ENCODE data around the gene DRGX. TPM values are rescaled to one million over a fixed set of nuclear protein-coding genes. Genes with fewer than 3 reads are reported as not detected.

DRGX gene
- not detected for total RNA-seq

- H3K4me1 Mint-ChIP-seq: peaks cover 16% of the 10 kb centered on the region
- H3K9me3 Mint-ChIP-seq (ENCODE audit: low read depth): no peaks in the 10 kb centered on the region
- peak within 1 kb of the TSS; percentile 33 for H3K27ac Mint-ChIP-seq
- DNase-seq (no peak), ATAC-seq (no peak)
- no peak within 1 kb of the TSS for H3K4me3 Mint-ChIP-seq
- no peaks in the 10 kb centered on the region for H3K36me3 Mint-ChIP-seq
- CTCF ChIA-PET: interaction anchor here (1.0 kb wide), 1 partner anchor 12 kb away, joined by 3 read pairs; no protein-coding TSS in a partner anchor
- peaks cover 85% of the 10 kb centered on the region for H3K27me3 Mint-ChIP-seq
Observed at GRCh38 chr10:49395741-49396665, at the start of gene DRGX. Gene DRGX (minus strand): TSS chr10:49396089. CDS start chr10:49395440, 649 bp downstream.

GRCh38 chr10:49444349-49444748 lies 48.5 kb upstream of the DRGX start:
- CTCF ChIA-PET: no interaction called here
- no peak overlapping the region for H3K4me3 Mint-ChIP-seq

GRCh38 chr10:49442863-49443262 lies 47.0 kb upstream of the DRGX start:
- DNase-seq (no peak), ATAC-seq (no peak)
- Mint-ChIP-seq H3K36me3 (no peaks in the 10 kb centered on the region), H3K27me3 (no peaks in the 10 kb centered on the region), H3K27ac (no peak overlapping the region), H3K4me3 (no peak overlapping the region), H3K9me3 (ENCODE audit: low read depth) (no peaks in the 10 kb centered on the region), H3K4me1 (peaks cover 27% of the 10 kb centered on the region)
- CTCF ChIA-PET: no interaction called here

More at GRCh38 chr10:49444349-49444748, 48.5 kb upstream of the DRGX start:
- Mint-ChIP-seq H3K36me3 (no peaks in the 10 kb centered on the region), H3K27me3 (no peaks in the 10 kb centered on the region), H3K27ac (no peak overlapping the region), H3K4me1 (peaks cover 27% of the 10 kb centered on the region), H3K9me3 (ENCODE audit: low read depth) (peaks cover 7% of the 10 kb centered on the region)
- no peak for DNase-seq
- ATAC-seq: no peak

- H3K4me3 Mint-ChIP-seq: peak overlapping the region; percentile 47
- no peak overlapping the region for H3K27ac Mint-ChIP-seq
- H3K36me3 Mint-ChIP-seq: no peaks in the 10 kb centered on the region
- no peaks in the 10 kb centered on the region for H3K9me3 Mint-ChIP-seq (ENCODE audit: low read depth)
- CTCF ChIA-PET: no interaction called here
- H3K4me1 Mint-ChIP-seq: peaks cover 27% of the 10 kb centered on the region
- ATAC-seq: peak; percentile 49
- peak; percentile 47 for DNase-seq
- no peaks in the 10 kb centered on the region for H3K27me3 Mint-ChIP-seq
Observed at GRCh38 chr10:49441488-49442476, 45.9 kb upstream of the DRGX start.

- DNase-seq (no peak), ATAC-seq (no peak)
- H3K27ac Mint-ChIP-seq: no peak overlapping the region
- H3K27me3 Mint-ChIP-seq: peaks cover 5% of the 10 kb centered on the region
- CTCF ChIA-PET: no interaction called here
- H3K4me1 Mint-ChIP-seq: no peaks in the 10 kb centered on the region
- no peaks in the 10 kb centered on the region for H3K36me3 Mint-ChIP-seq
- H3K4me3 Mint-ChIP-seq: no peak overlapping the region
- H3K9me3 Mint-ChIP-seq (ENCODE audit: low read depth): no peaks in the 10 kb centered on the region
Observed at GRCh38 chr10:49435225-49435624, 39.3 kb upstream of the DRGX start.

- DNase-seq: no peak
- H3K9me3 Mint-ChIP-seq (ENCODE audit: low read depth): no peaks in the 10 kb centered on the region
- no peak overlapping the region for H3K27ac Mint-ChIP-seq
- CTCF ChIA-PET: no interaction called here
- ATAC-seq: no peak
- no peaks in the 10 kb centered on the region for H3K36me3 Mint-ChIP-seq
- H3K4me3 Mint-ChIP-seq: no peak overlapping the region
- H3K27me3 Mint-ChIP-seq: peaks cover 5% of the 10 kb centered on the region
- H3K4me1 Mint-ChIP-seq: no peaks in the 10 kb centered on the region
Observed at GRCh38 chr10:49433069-49433468, 37.2 kb upstream of the DRGX start.

- H3K9me3 Mint-ChIP-seq (ENCODE audit: low read depth): no peaks in the 10 kb centered on the region
- CTCF ChIA-PET: no interaction called here
- DNase-seq: no peak
Observed at GRCh38 chr10:49431426-49431825, 35.5 kb upstream of the DRGX start.

GRCh38 chr10:49429458-49429857 lies 33.6 kb upstream of the DRGX start:
- Mint-ChIP-seq H3K4me3 (no peak overlapping the region), H3K9me3 (ENCODE audit: low read depth) (no peaks in the 10 kb centered on the region), H3K4me1 (no peaks in the 10 kb centered on the region), H3K27me3 (peaks cover 5% of the 10 kb centered on the region), H3K36me3 (no peaks in the 10 kb centered on the region), H3K27ac (no peak overlapping the region)
- DNase-seq (no peak), ATAC-seq (no peak)
- CTCF ChIA-PET: no interaction called here

More at GRCh38 chr10:49431426-49431825, 35.5 kb upstream of the DRGX start:
- no peak overlapping the region for H3K27ac Mint-ChIP-seq
- ATAC-seq: no peak
- H3K4me1 Mint-ChIP-seq: no peaks in the 10 kb centered on the region
- no peak overlapping the region for H3K4me3 Mint-ChIP-seq
- H3K36me3 Mint-ChIP-seq: no peaks in the 10 kb centered on the region
- H3K27me3 Mint-ChIP-seq: peaks cover 5% of the 10 kb centered on the region

- no peak for DNase-seq
- CTCF ChIA-PET: no interaction called here
- no peaks in the 10 kb centered on the region for H3K36me3 Mint-ChIP-seq
- no peaks in the 10 kb centered on the region for H3K4me1 Mint-ChIP-seq
- no peaks in the 10 kb centered on the region for H3K9me3 Mint-ChIP-seq (ENCODE audit: low read depth)
- H3K4me3 Mint-ChIP-seq: no peak overlapping the region
- H3K27ac Mint-ChIP-seq: no peak overlapping the region
- ATAC-seq: no peak
- H3K27me3 Mint-ChIP-seq: peaks cover 7% of the 10 kb centered on the region
Observed at GRCh38 chr10:49426490-49427360, 30.8 kb upstream of the DRGX start.

- Mint-ChIP-seq H3K4me1 (no peaks in the 10 kb centered on the region), H3K36me3 (no peaks in the 10 kb centered on the region), H3K9me3 (ENCODE audit: low read depth) (no peaks in the 10 kb centered on the region), H3K27ac (no peak overlapping the region), H3K4me3 (no peak overlapping the region), H3K27me3 (peaks cover 20% of the 10 kb centered on the region)
- CTCF ChIA-PET: no interaction called here
- ATAC-seq (no peak), DNase-seq (no peak)
Observed at GRCh38 chr10:49419005-49419404, 23.1 kb upstream of the DRGX start.

- Mint-ChIP-seq H3K4me1 (no peaks in the 10 kb centered on the region), H3K4me3 (no peak overlapping the region), H3K27ac (no peak overlapping the region), H3K27me3 (peaks cover 20% of the 10 kb centered on the region), H3K9me3 (ENCODE audit: low read depth) (no peaks in the 10 kb centered on the region), H3K36me3 (no peaks in the 10 kb centered on the region)
- DNase-seq (no peak), ATAC-seq (no peak)
- CTCF ChIA-PET: no interaction called here
Observed at GRCh38 chr10:49418328-49418727, 22.4 kb upstream of the DRGX start.

- no peak for DNase-seq
- CTCF ChIA-PET: interaction anchor here (1.6 kb wide), 1 partner anchor 10 kb away, joined by 5 read pairs; no protein-coding TSS in a partner anchor
- Mint-ChIP-seq H3K4me3 (no peak overlapping the region), H3K9me3 (ENCODE audit: low read depth) (no peaks in the 10 kb centered on the region), H3K27ac (no peak overlapping the region), H3K4me1 (no peaks in the 10 kb centered on the region), H3K36me3 (no peaks in the 10 kb centered on the region), H3K27me3 (peaks cover 18% of the 10 kb centered on the region)
- no peak for ATAC-seq
Observed at GRCh38 chr10:49418053-49418326, 22.1 kb upstream of the DRGX start.

All from activated CD8-positive, alpha-beta memory T cell treated with anti-CD3 and anti-CD28 coated beads, Interleukin-2, amount 10 ng/mL, durations not matched to agents 7 days and 5 days (primary cell).